ACC112 (cell line): Measurements from ENCODE around the gene CD37.
A peak's percentile ranks its signal among the peaks of the same experiment; 100 is the strongest.

ENCODE experiments used
- H2AFZ ChIP-seq: fragments of 200-600 bp; sonication (generic); one replicate; pipeline ENCODE4 v1.6.0; 2017; ENCODE audit warnings: antibody characterized with exemption, low read length; ENCODE audit not compliant: unreplicated experiment
- H3K27ac ChIP-seq: fragments of 200-600 bp; sonication (generic); 2 replicates; pipeline ENCODE4 v1.5.1; 2014; ENCODE audit warnings: low read depth, mild to moderate bottlenecking, antibody characterized with exemption, low read length, moderate library complexity
- H3K27me3 ChIP-seq: fragments of 200-600 bp; sonication (generic); 2 replicates; pipeline ENCODE4 v1.6.1; 2014; ENCODE audit warnings: mild to moderate bottlenecking, antibody characterized with exemption, low read length, moderate library complexity, mixed read lengths; ENCODE audit not compliant: insufficient read depth
- H3K36me3 ChIP-seq: fragments of 200-600 bp; sonication (generic); 2 replicates; pipeline ENCODE4 v1.6.1; 2016; ENCODE audit warnings: mild to moderate bottlenecking, antibody characterized with exemption, low read length, moderate library complexity, mixed read lengths; ENCODE audit not compliant: insufficient read depth
- H3K4me1 ChIP-seq: fragments of 200-600 bp; sonication (generic); one replicate; pipeline ENCODE4 v1.6.1; 2016; ENCODE audit warnings: low read length, mixed read lengths; ENCODE audit not compliant: insufficient read depth, unreplicated experiment, control insufficient read depth
- H3K4me3 ChIP-seq: fragments of 200-600 bp; sonication (generic); 2 replicates; pipeline ENCODE4 v1.5.1; 2014; ENCODE audit warnings: mild to moderate bottlenecking, low read depth, low read length
- H3K79me2 ChIP-seq: fragments of 200-600 bp; sonication (generic); one replicate; pipeline ENCODE4 v1.6.0; 2016; ENCODE audit warnings: low read length; ENCODE audit not compliant: control insufficient read depth, unreplicated experiment, insufficient read depth

CD37 gene

GRCh38 chr19:49338691-49339300, 3.6 kb downstream of the CD37 start:
- no peaks in the 10 kb centered on the region for H3K36me3 ChIP-seq
- peaks cover 3% of the 10 kb centered on the region for H3K4me1 ChIP-seq

DNA sequence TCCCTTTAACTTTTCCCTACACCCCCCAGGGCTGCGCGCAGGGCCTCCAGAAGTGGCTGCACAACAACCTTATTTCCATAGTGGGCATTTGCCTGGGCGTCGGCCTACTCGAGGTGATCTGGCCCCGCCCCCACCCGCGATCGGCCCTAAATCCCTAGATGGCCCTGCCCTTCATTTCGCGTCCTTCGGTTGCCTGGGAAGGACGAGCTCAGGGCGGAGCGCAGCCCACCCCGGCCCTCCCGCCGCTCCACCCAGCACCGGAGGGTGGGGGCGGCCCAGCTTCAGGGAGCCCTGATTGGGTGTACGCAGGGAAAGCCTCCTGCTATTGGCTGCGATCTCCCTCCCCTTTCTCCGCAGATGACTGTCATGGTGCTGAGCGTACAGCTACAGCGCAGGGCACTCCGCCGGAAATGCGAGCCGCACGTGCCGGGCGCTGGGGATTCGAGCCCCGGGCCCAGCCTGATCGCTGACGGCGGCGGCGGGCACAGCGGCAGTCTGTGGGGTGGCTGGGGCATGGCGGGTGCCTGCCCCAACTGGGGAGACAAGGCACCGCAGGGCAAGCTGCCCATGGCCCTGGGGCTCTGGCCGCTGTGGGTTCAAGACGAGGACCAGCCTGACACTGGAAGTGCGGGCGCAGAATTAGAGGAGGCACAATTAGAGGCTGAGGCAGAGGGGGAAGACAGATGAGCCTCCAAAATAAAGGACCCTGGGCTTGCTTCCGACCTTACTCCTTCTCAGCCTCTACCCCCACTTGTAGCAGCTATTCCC, 4.3 kb downstream of the CD37 start:
- Histone ChIP-seq H3K4me3 (peak overlapping the region; percentile 72), H3K27ac (0 out of 2 replicates have a peak overlapping the region, but pooled peaks have one; percentile 18), H2AFZ (no peak overlapping the region)

More at GRCh38 chr19:49338691-49339300, 3.6 kb downstream of the CD37 start:
- Histone ChIP-seq H3K27ac (no peak overlapping the region), H3K27me3 (no peaks in the 10 kb centered on the region), H3K79me2 (no peaks in the 10 kb centered on the region), H2AFZ (no peak overlapping the region), H3K4me3 (peak overlapping the region; percentile 72)

GRCh38 chr19:49340069-49340864, 5.1 kb downstream of the CD37 start:
- no peaks in the 10 kb centered on the region for H3K79me2 ChIP-seq
- H2AFZ ChIP-seq: no peak overlapping the region
- peak overlapping the region; percentile 29; the same call in 1 of the 2 replicates for H3K27ac ChIP-seq
- H3K27me3 ChIP-seq: no peaks in the 10 kb centered on the region
- peak overlapping the region; percentile 72 for H3K4me3 ChIP-seq
- H3K36me3 ChIP-seq: no peaks in the 10 kb centered on the region
- peaks cover 3% of the 10 kb centered on the region for H3K4me1 ChIP-seq

More for the DNA sequence above, 4.3 kb downstream of the CD37 start:
- Histone ChIP-seq H3K79me2 (no peaks in the 10 kb centered on the region), H3K27me3 (no peaks in the 10 kb centered on the region), H3K4me1 (peaks cover 3% of the 10 kb centered on the region), H3K36me3 (no peaks in the 10 kb centered on the region)

GRCh38 chr19:49340865-49341718, 5.9 kb downstream of the CD37 start:
- Histone ChIP-seq H3K36me3 (no peaks in the 10 kb centered on the region), H3K27ac (no peak overlapping the region), H3K4me1 (peaks cover 3% of the 10 kb centered on the region)

GRCh38 chr19:49342291-49342721, 7.1 kb downstream of the CD37 start:
- H2AFZ ChIP-seq: no peak overlapping the region
- H3K27ac ChIP-seq: no peak overlapping the region
- H3K4me3 ChIP-seq: no peak overlapping the region
- H3K79me2 ChIP-seq: no peaks in the 10 kb centered on the region
- H3K36me3 ChIP-seq: no peaks in the 10 kb centered on the region
- H3K27me3 ChIP-seq: no peaks in the 10 kb centered on the region
- peaks cover 3% of the 10 kb centered on the region for H3K4me1 ChIP-seq

More at GRCh38 chr19:49340865-49341718, 5.9 kb downstream of the CD37 start:
- Histone ChIP-seq H3K4me3 (no peak overlapping the region), H3K27me3 (no peaks in the 10 kb centered on the region), H2AFZ (no peak overlapping the region), H3K79me2 (no peaks in the 10 kb centered on the region)

DNA sequence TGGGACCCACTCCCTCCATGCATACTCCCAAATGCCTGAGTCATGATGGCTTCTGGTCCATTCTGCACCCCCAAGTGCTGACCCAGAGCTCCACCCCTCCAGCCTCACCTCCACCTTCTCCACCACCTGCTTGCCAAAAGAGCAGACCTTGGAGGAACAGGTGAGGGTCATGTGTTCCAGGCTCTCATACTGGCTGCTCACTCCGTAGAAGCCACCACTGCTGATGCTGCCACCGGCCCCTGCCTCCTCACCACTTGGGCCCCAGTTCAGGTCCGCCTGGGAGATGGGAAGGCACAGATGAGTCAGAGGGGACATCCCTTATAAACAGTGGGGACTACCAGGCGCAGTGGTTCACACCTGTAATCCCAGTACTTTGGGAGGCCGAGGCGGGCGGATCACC, 7.9 kb downstream of the CD37 start:
- no peaks in the 10 kb centered on the region for H3K36me3 ChIP-seq
- H3K27me3 ChIP-seq: no peaks in the 10 kb centered on the region
- no peaks in the 10 kb centered on the region for H3K79me2 ChIP-seq
- no peak overlapping the region for H3K27ac ChIP-seq
- H2AFZ ChIP-seq: no peak overlapping the region
- no peak overlapping the region for H3K4me3 ChIP-seq
- H3K4me1 ChIP-seq: peaks cover 3% of the 10 kb centered on the region

DNA sequence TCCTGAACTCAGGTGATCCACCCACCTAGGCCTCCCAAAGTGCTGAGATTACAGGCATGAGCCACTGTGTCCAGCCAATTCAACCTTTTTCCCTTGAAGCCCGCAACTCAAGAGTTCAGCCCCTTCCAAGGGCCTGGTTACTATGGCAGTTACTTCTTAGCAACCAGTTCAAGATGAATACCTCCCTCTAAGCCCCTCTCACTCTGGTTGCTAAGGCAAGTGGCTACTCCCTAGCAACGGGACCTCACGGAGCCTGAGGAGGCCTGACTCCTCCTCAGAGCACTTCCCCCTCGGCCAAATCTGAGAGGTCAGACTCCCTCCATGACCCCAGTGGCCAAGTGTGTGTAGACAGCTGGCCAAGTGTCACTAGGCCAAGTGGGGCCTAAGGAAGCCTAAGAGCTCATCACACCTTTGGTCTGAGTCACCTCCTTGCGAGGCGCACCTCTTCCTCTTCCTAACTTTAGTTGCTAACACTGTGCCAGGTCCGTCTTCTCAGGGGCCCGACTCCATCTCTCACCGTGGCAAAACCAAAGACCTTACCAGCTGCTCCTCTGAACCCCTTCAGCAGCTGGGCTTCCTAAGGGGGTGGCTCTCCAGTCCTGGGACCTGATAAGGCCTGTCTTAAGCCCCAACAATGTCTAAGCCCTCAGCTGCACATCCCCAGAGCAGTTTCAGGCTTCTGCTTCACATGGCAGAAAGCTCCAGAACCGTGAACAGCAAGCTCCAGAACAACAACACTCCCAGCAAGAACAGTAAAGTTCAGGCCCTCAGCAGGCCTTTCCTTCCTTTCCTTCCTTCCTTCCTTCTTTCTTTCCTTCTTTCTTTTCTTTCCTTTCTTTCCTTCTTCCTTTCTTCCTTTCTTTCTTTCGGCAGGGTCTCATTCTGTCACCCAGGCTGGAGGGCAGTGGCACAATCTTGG, 9.6 kb downstream of the CD37 start:
- no peaks in the 10 kb centered on the region for H3K79me2 ChIP-seq
- H3K4me3 ChIP-seq: no peak overlapping the region
- H2AFZ ChIP-seq: no peak overlapping the region
- H3K36me3 ChIP-seq: peaks cover under 1% of the 10 kb centered on the region; the same call in 1 of the 2 replicates
- H3K27ac ChIP-seq: no peak overlapping the region
- H3K27me3 ChIP-seq: no peaks in the 10 kb centered on the region
- H3K4me1 ChIP-seq: peaks cover 3% of the 10 kb centered on the region

- Histone ChIP-seq H3K27me3 (no peaks in the 10 kb centered on the region), H3K27ac (no peak overlapping the region), H2AFZ (no peak overlapping the region), H3K79me2 (no peaks in the 10 kb centered on the region), H3K4me3 (no peak overlapping the region), H3K4me1 (no peaks in the 10 kb centered on the region), H3K36me3 (peaks cover 3% of the 10 kb centered on the region; the same call in 1 of the 2 replicates)
These were observed 12.0 kb downstream of the CD37 start for GRCh38 chr19:49347191-49347590.

- Histone ChIP-seq H3K27me3 (no peaks in the 10 kb centered on the region), H3K27ac (no peak overlapping the region), H3K4me3 (no peak overlapping the region), H3K36me3 (peaks cover 3% of the 10 kb centered on the region; the same call in 1 of the 2 replicates), H3K79me2 (no peaks in the 10 kb centered on the region), H2AFZ (no peak overlapping the region), H3K4me1 (no peaks in the 10 kb centered on the region)
These were observed 12.6 kb downstream of the CD37 start for GRCh38 chr19:49347835-49348234.
